Measurements from ENCODE around the gene LDHB. TPM values are rescaled to one million over a fixed set of nuclear protein-coding genes. Genes with fewer than 3 reads are reported as not detected.

The LDHB gene
- total RNA-seq, 2 donors from 2014 or later: 249 to 280 TPM

- WGBS: 93% methylated on average over 3 of the region's 3 CpGs
- no peaks in the 10 kb centered on the region for H3K9me3 ChIP-seq
- H3K4me1 ChIP-seq (replicated peaks): no peaks in the 10 kb centered on the region
- H3K27ac ChIP-seq: no peak overlapping the region
- no peaks in the 10 kb centered on the region for H3K27me3 ChIP-seq (replicated peaks; ENCODE audit: insufficient read depth)
- DNase-seq (ENCODE audit: low spot score): no peak
- H3K4me3 ChIP-seq: no peak overlapping the region
- intact Hi-C loops (cut with DNase I): no loop called here
- H3K36me3 ChIP-seq: no peaks in the 10 kb centered on the region
- TF ChIP-seq POLR2A (IDR thresholded peaks at IDR 0.05): no peak
- no peak for TF ChIP-seq POLR2AphosphoS5 (IDR thresholded peaks at IDR 0.05)
- no peak for TF ChIP-seq CTCF (IDR thresholded peaks at IDR 0.05)
Measured at GRCh38 chr12:21634245-21634644, 23.4 kb downstream of the LDHB start.

- Histone ChIP-seq H3K27ac (no peak overlapping the region), H3K4me1 (replicated peaks) (no peaks in the 10 kb centered on the region), H3K27me3 (replicated peaks; ENCODE audit: insufficient read depth) (no peaks in the 10 kb centered on the region), H3K36me3 (no peaks in the 10 kb centered on the region), H3K4me3 (no peak overlapping the region), H3K9me3 (no peaks in the 10 kb centered on the region)
- no peak for DNase-seq (ENCODE audit: low spot score)
- WGBS: 40% methylated on average over 2 of the region's 2 CpGs
- intact Hi-C loops (cut with DNase I): no loop called here
- TF ChIP-seq CTCF (IDR thresholded peaks at IDR 0.05) (no peak), POLR2AphosphoS5 (IDR thresholded peaks at IDR 0.05) (no peak), POLR2A (IDR thresholded peaks at IDR 0.05) (no peak)
Measured at GRCh38 chr12:21631367-21631766, 26.3 kb downstream of the LDHB start.

- no peak for DNase-seq (ENCODE audit: low spot score)
- intact Hi-C loops (cut with DNase I): no loop called here
- Histone ChIP-seq H3K27me3 (replicated peaks; ENCODE audit: insufficient read depth) (no peaks in the 10 kb centered on the region), H3K4me1 (replicated peaks) (no peaks in the 10 kb centered on the region), H3K9me3 (no peaks in the 10 kb centered on the region), H3K27ac (no peak overlapping the region), H3K36me3 (no peaks in the 10 kb centered on the region), H3K4me3 (no peak overlapping the region)
- TF ChIP-seq CTCF (IDR thresholded peaks at IDR 0.05) (no peak), POLR2A (IDR thresholded peaks at IDR 0.05) (no peak), POLR2AphosphoS5 (IDR thresholded peaks at IDR 0.05) (no peak)
- 98% methylated on average over 2 of the region's 2 CpGs for WGBS
Measured at GRCh38 chr12:21627924-21628323, 29.7 kb downstream of the LDHB start.

GRCh38 chr12:21618566-21618965 lies 39.1 kb downstream of the LDHB start:
- no peaks in the 10 kb centered on the region for H3K4me1 ChIP-seq (replicated peaks)
- intact Hi-C loops (cut with DNase I): no loop called here
- DNase-seq (ENCODE audit: low spot score): no peak
- no peaks in the 10 kb centered on the region for H3K36me3 ChIP-seq
- no peak for TF ChIP-seq POLR2A (IDR thresholded peaks at IDR 0.05)
- no peak for TF ChIP-seq POLR2AphosphoS5 (IDR thresholded peaks at IDR 0.05)
- TF ChIP-seq CTCF (IDR thresholded peaks at IDR 0.05): no peak
- H3K27me3 ChIP-seq (replicated peaks; ENCODE audit: insufficient read depth): no peaks in the 10 kb centered on the region
- H3K4me3 ChIP-seq: no peak overlapping the region
- H3K9me3 ChIP-seq: no peaks in the 10 kb centered on the region
- H3K27ac ChIP-seq: no peak overlapping the region

- Histone ChIP-seq H3K27ac (no peak overlapping the region), H3K27me3 (replicated peaks; ENCODE audit: insufficient read depth) (no peaks in the 10 kb centered on the region), H3K4me1 (replicated peaks) (no peaks in the 10 kb centered on the region), H3K9me3 (no peaks in the 10 kb centered on the region), H3K4me3 (no peak overlapping the region), H3K36me3 (no peaks in the 10 kb centered on the region)
- intact Hi-C loops (cut with DNase I): no loop called here
- DNase-seq (ENCODE audit: low spot score): no peak
- TF ChIP-seq POLR2AphosphoS5 (IDR thresholded peaks at IDR 0.05) (no peak), CTCF (IDR thresholded peaks at IDR 0.05) (no peak), POLR2A (IDR thresholded peaks at IDR 0.05) (no peak)
- 87% methylated on average over 3 of the region's 3 CpGs for WGBS
Measured at GRCh38 chr12:21617030-21617429, 40.6 kb downstream of the LDHB start.
